Naive thymus-derived CD4-positive, alpha-beta T cell (primary cell): ENCODE data around the gene FAM210B. TPM values are rescaled to one million over a fixed set of nuclear protein-coding genes. Genes with fewer than 3 reads are reported as not detected.
A peak's percentile ranks its signal among the peaks of the same experiment; 100 is the strongest.

Experiments used
- ATAC-seq: fragments of 150-1000 bp; cut with Tn5 transposase; 2 replicates; pipeline ENCODE4 v1.10.0; 2021; ENCODE audit warnings: mild to moderate bottlenecking, moderate library complexity
- CTCF ChIA-PET: fragments of 350-600 bp; sonication (Branson Sonifier 250); formaldehyde crosslinking; loops from one replicate; lab custom pipeline; 2021; ENCODE audit warnings: antibody characterized with exemption; lab: Charles Lee
- POLR2A ChIA-PET: fragments of 350-600 bp; sonication (Branson Sonifier 250); formaldehyde crosslinking; loops from one replicate; lab custom pipeline; 2021; ENCODE audit warnings: antibody characterized with exemption, inconsistent platforms; lab: Charles Lee
- DNase-seq, 9 donors: peaks; one replicate each; pipeline versions ENCODE4 v3.0.0 to v3.0.0-alpha.2; 2020 to 2022; ENCODE audit warnings: mixed read lengths in 1 of 9
- H3K27ac ChIP-seq: one replicate; pipeline ENCODE4 v1.7.0; 2013; ENCODE audit warnings: mild to moderate bottlenecking, low read depth, low read length, moderate library complexity
- H3K27me3 ChIP-seq, 2 donors: one replicate each; pipeline ENCODE4 v1.7.0; 2013; ENCODE audit warnings: low read length in 2 of 2, mild to moderate bottlenecking in 2 of 2, moderate library complexity in 2 of 2; ENCODE audit not compliant: control insufficient read depth in 2 of 2, insufficient read depth in 2 of 2
- H3K36me3 ChIP-seq, 3 experiments: 1 replicate in 2 of 3; 2 replicates in 1 of 3; pipeline ENCODE4 v1.7.0; 2013; ENCODE audit warnings: low read length in 3 of 3, mild to moderate bottlenecking in 3 of 3, moderate library complexity in 1 of 3; ENCODE audit not compliant: insufficient read depth in 3 of 3, control insufficient read depth in 2 of 3
- H3K4me1 ChIP-seq, 2 donors: one replicate each; pipeline ENCODE4 v1.7.0; 2013; ENCODE audit warnings: low read length in 2 of 2, mild to moderate bottlenecking in 2 of 2, moderate library complexity in 1 of 2; ENCODE audit not compliant: control insufficient read depth in 2 of 2, insufficient read depth in 2 of 2
- H3K4me3 ChIP-seq: 2 replicates; pipeline ENCODE4 v1.7.0; 2013; ENCODE audit warnings: mild to moderate bottlenecking, low read length
- H3K9me3 ChIP-seq, 3 experiments: 1 replicate in 2 of 3; 2 replicates in 1 of 3; pipeline ENCODE4 v1.7.0; 2013; ENCODE audit warnings: low read length in 3 of 3; ENCODE audit not compliant: control insufficient read depth in 2 of 3
- H3K27ac Mint-ChIP-seq, 9 donors: one replicate each; pipeline ENCODE4 v1.8.0; 2020 to 2022; ENCODE audit warnings: mixed read lengths in 9 of 9, mild to moderate bottlenecking in 8 of 9, moderate library complexity in 5 of 9, inconsistent platforms in 2 of 9
- H3K27me3 Mint-ChIP-seq, 5 donors: one replicate each; pipeline ENCODE4 v1.8.0; 2021 to 2022; ENCODE audit warnings: mixed read lengths in 5 of 5, mild to moderate bottlenecking in 1 of 5
- H3K36me3 Mint-ChIP-seq, 5 donors: one replicate each; pipeline ENCODE4 v1.8.0; 2020 to 2022; ENCODE audit warnings: mixed read lengths in 5 of 5, mild to moderate bottlenecking in 3 of 5, inconsistent platforms in 1 of 5
- H3K4me1 Mint-ChIP-seq, 7 donors: one replicate each; pipeline ENCODE4 v1.8.0; 2020 to 2022; ENCODE audit warnings: mixed read lengths in 7 of 7, mild to moderate bottlenecking in 3 of 7, inconsistent platforms in 1 of 7
- H3K4me3 Mint-ChIP-seq, 10 donors: one replicate each; pipeline ENCODE4 v1.8.0; 2020 to 2022; ENCODE audit warnings: mild to moderate bottlenecking in 10 of 10, mixed read lengths in 10 of 10, moderate library complexity in 6 of 10, inconsistent platforms in 2 of 10
- H3K9me3 Mint-ChIP-seq, 11 donors: one replicate each; pipeline ENCODE4 v1.8.0; 2020 to 2022; ENCODE audit warnings: mixed read lengths in 11 of 11, mild to moderate bottlenecking in 4 of 11, inconsistent platforms in 1 of 11, moderate library complexity in 1 of 11
- intact Hi-C, 2 donors: fragments of 100-400 bp; cut with micrococcal nuclease; formaldehyde crosslinking; loops; one replicate each; pipeline ENCODE4 v1.15.1; 2023
- polyA plus RNA-seq, 2 donors: library from polyadenylated mRNA; unstranded; fragments of 300-500 nt; fragmentation: Illumina TruSeq; gene quantifications; one replicate each; pipeline ENCODE4 v1.2.3, GENCODE V29; 2021
- total RNA-seq, 6 experiments: library from RNA in 5 of 6; stranded (reverse) in 5 of 6; gene quantifications; 1 replicate in 5 of 6; 2 replicates in 1 of 6; pipeline ENCODE4 v1.2.3 and lab custom pipeline; 2021 to 2026

Gene FAM210B
- total and polyA plus RNA-seq, 7 experiments from 2014 or later = 8.1 to 43.2 (median 30.6) TPM

GRCh38 chr20:56358070-56358469 lies 704 bp upstream of the FAM210B start:
- H3K9me3 Mint-ChIP-seq = no peaks in the 10 kb centered on the region
- no peak for DNase-seq
- Histone ChIP-seq H3K4me1 (peaks cover 0 to 14% of the 10 kb centered on the region in 2 donors), H3K9me3 (no peaks in the 10 kb centered on the region), H3K36me3 (no peaks in the 10 kb centered on the region), H3K27me3 (no peaks in the 10 kb centered on the region), H3K27ac (no peak overlapping the region), H3K4me3 (no peak overlapping the region)
- peak overlapping the region; percentile 60 to 93 (median 83) for H3K4me3 Mint-ChIP-seq
- peaks cover 0 to 4% (median 0%) of the 10 kb centered on the region in 5 donors for H3K27me3 Mint-ChIP-seq
- CTCF ChIA-PET = interaction anchor here (1.6 kb wide), 1 partner anchor 54 kb away, joined by 3 read pairs; the partner anchor contains the start of gene CASS4
- peaks cover 0 to 4% (median 0%) of the 10 kb centered on the region in 5 donors for H3K36me3 Mint-ChIP-seq
- peaks cover 13 to 29% (median 22%) of the 10 kb centered on the region in 7 donors for H3K4me1 Mint-ChIP-seq
- intact Hi-C loops = loop anchor here (1.0 to 2.0 kb wide), 4 partner anchors 34 to 1951 kb away; partner anchors contain the start of genes AURKA (in 2 of the 2), CSTF1 (in 2 of the 2), RAB22A (in 1 of the 2) and RAE1 (in 1 of the 2)
- H3K27ac Mint-ChIP-seq = peak overlapping the region in 7 of 9 donors; percentile 41 to 78 (median 56)
- POLR2A ChIA-PET = interaction anchor here (1.1 to 3.2 kb wide), 4 partner anchors 35 to 111 kb away, joined by 3 to 23 read pairs (median 6); partner anchors contain the start of genes AURKA, CASS4, CSTF1 and RTF2
- ATAC-seq = no peak

- no peaks in the 10 kb centered on the region for H3K36me3 ChIP-seq
- H3K27ac Mint-ChIP-seq = peak overlapping the region; percentile 44 to 91 (median 81)
- no peaks in the 10 kb centered on the region for H3K9me3 Mint-ChIP-seq
- peaks cover 13 to 29% (median 22%) of the 10 kb centered on the region in 7 donors for H3K4me1 Mint-ChIP-seq
- peaks cover 0 to 4% (median 0%) of the 10 kb centered on the region in 5 donors for H3K36me3 Mint-ChIP-seq
- ChIA-PET CTCF (interaction anchor here (1.6 kb wide), 1 partner anchor 52 kb away, joined by 3 read pairs; the partner anchor contains the start of gene CASS4), POLR2A (interaction anchor here (1.1 to 3.2 kb wide), 7 partner anchors 14 to 109 kb away, joined by 3 to 23 read pairs (median 4); partner anchors contain the start of genes AURKA, CASS4, CSTF1 and RTF2)
- ATAC-seq (no peak), DNase-seq (peak in 6 of 9 donors; percentile 8 to 27 (median 16))
- peak overlapping the region; percentile 71 for H3K27ac ChIP-seq
- H3K9me3 ChIP-seq = no peaks in the 10 kb centered on the region
- intact Hi-C loops = loop anchor here in 1 of 2 donors (2.0 kb wide), 2 partner anchors 991 to 1949 kb away; partner anchors contain the start of genes RAB22A and RAE1
- H3K27me3 Mint-ChIP-seq = peaks cover 0 to 4% (median 0%) of the 10 kb centered on the region in 5 donors
- H3K4me3 ChIP-seq = peak overlapping the region; percentile 72
- no peaks in the 10 kb centered on the region for H3K27me3 ChIP-seq
- peaks cover 0 to 14% of the 10 kb centered on the region in 2 donors for H3K4me1 ChIP-seq
- H3K4me3 Mint-ChIP-seq = peak overlapping the region; percentile 88 to 96 (median 92)
Observed at GRCh38 chr20:56359212-56360132, 698 bp downstream of the FAM210B start.

- ChIA-PET POLR2A (interaction anchor here (1.1 to 3.2 kb wide), 4 partner anchors 13 to 109 kb away, joined by 3 to 23 read pairs (median 6); partner anchors contain the start of genes AURKA, CSTF1 and RTF2), CTCF (no interaction called here)
- H3K4me1 Mint-ChIP-seq = peaks cover 13 to 29% (median 22%) of the 10 kb centered on the region in 7 donors
- Histone ChIP-seq H3K9me3 (no peaks in the 10 kb centered on the region), H3K36me3 (peaks cover 0 to 2% (median 0%) of the 10 kb centered on the region in 3 experiments), H3K4me3 (peak overlapping the region; percentile 72), H3K4me1 (peaks cover 0 to 14% of the 10 kb centered on the region in 2 donors), H3K27me3 (no peaks in the 10 kb centered on the region), H3K27ac (no peak overlapping the region)
- peaks cover 0 to 4% (median 0%) of the 10 kb centered on the region in 5 donors for H3K27me3 Mint-ChIP-seq
- H3K9me3 Mint-ChIP-seq = no peaks in the 10 kb centered on the region
- ATAC-seq (no peak), DNase-seq (no peak)
- peak overlapping the region in 8 of 9 donors; percentile 3 to 78 (median 68) for H3K27ac Mint-ChIP-seq
- peaks cover 0 to 10% (median 0%) of the 10 kb centered on the region in 5 donors for H3K36me3 Mint-ChIP-seq
- peak overlapping the region; percentile 76 to 96 (median 92) for H3K4me3 Mint-ChIP-seq
- intact Hi-C loops = no loop called here
Observed at GRCh38 chr20:56360133-56360907, 1.5 kb downstream of the FAM210B start.

GRCh38 chr20:56360908-56361205 lies 2.1 kb downstream of the FAM210B start:
- peaks cover 0 to 4% (median 0%) of the 10 kb centered on the region in 5 donors for H3K27me3 Mint-ChIP-seq
- H3K36me3 Mint-ChIP-seq = peaks cover 0 to 15% (median under 1%) of the 10 kb centered on the region in 5 donors
- H3K4me1 Mint-ChIP-seq = peaks cover 13 to 29% (median 22%) of the 10 kb centered on the region in 7 donors
- ChIA-PET POLR2A (no interaction called here), CTCF (no interaction called here)
- H3K27ac Mint-ChIP-seq = no peak overlapping the region
- ATAC-seq = no peak
- no peak for DNase-seq
- Histone ChIP-seq H3K27me3 (no peaks in the 10 kb centered on the region), H3K4me3 (no peak overlapping the region), H3K4me1 (peaks cover 0 to 14% of the 10 kb centered on the region in 2 donors), H3K9me3 (no peaks in the 10 kb centered on the region), H3K27ac (no peak overlapping the region), H3K36me3 (peaks cover 0 to 7% (median 0%) of the 10 kb centered on the region in 3 experiments)
- H3K9me3 Mint-ChIP-seq = no peaks in the 10 kb centered on the region
- intact Hi-C loops = no loop called here
- peak overlapping the region; percentile 9 to 96 (median 50) for H3K4me3 Mint-ChIP-seq

- intact Hi-C loops = no loop called here
- Histone ChIP-seq H3K27me3 (no peaks in the 10 kb centered on the region), H3K4me3 (no peak overlapping the region), H3K4me1 (peaks cover 0 to 14% of the 10 kb centered on the region in 2 donors), H3K36me3 (peaks cover 0 to 18% (median 6%) of the 10 kb centered on the region in 3 experiments), H3K9me3 (no peaks in the 10 kb centered on the region), H3K27ac (no peak overlapping the region)
- POLR2A ChIA-PET = no interaction called here
- Mint-ChIP-seq H3K4me3 (no peak overlapping the region), H3K27ac (no peak overlapping the region), H3K4me1 (peaks cover 13 to 29% (median 22%) of the 10 kb centered on the region in 7 donors), H3K9me3 (no peaks in the 10 kb centered on the region), H3K36me3 (peaks cover 0 to 23% (median 9%) of the 10 kb centered on the region in 5 donors), H3K27me3 (peaks cover 0 to 4% (median 0%) of the 10 kb centered on the region in 5 donors)
- CTCF ChIA-PET = interaction anchor here (0.6 kb wide), 2 partner anchors 984 to 1109 kb away, joined by 3 to 4 read pairs; no protein-coding TSS in a partner anchor
- DNase-seq = no peak
- ATAC-seq = no peak
Observed at GRCh38 chr20:56361900-56362299, 3.1 kb downstream of the FAM210B start.
